NK-92 treated with Interleukin-12 subunit alpha and Interleukin-12 subunit beta, amount 100 ng/mL, for 24 hours (cell line): ENCODE measurements around the gene FAF2.
"Not testable (repeated sequence)": the region's sequence is repeated elsewhere in the genome, so short reads cannot be mapped to it uniquely, and the experiment has no call there.

ENCODE experiments used
- DNase-seq: peaks from one replicate; lab custom pipeline; 2025; lab: John Stamatoyannopoulos, UW

Gene FAF2

GRCh38 chr5:176458904-176459561 lies 10.8 kb downstream of the FAF2 start:
- no peak for DNase-seq

GRCh38 chr5:176461349-176461748 lies 13.2 kb downstream of the FAF2 start:
- DNase-seq = no peak

- DNase-seq = no peak
Observed at GRCh38 chr5:176463113-176463764, 15.1 kb downstream of the FAF2 start.

GRCh38 chr5:176466245-176466871 lies 18.2 kb downstream of the FAF2 start:
- DNase-seq = no peak

GRCh38 chr5:176469296-176469695 lies 21.1 kb downstream of the FAF2 start:
- no peak for DNase-seq

- no peak for DNase-seq
Observed at GRCh38 chr5:176470539-176470938, 22.4 kb downstream of the FAF2 start.

GRCh38 chr5:176471098-176471497 lies 22.9 kb downstream of the FAF2 start:
- no peak for DNase-seq

GRCh38 chr5:176473335-176474006 lies 25.3 kb downstream of the FAF2 start:
- DNase-seq = no peak

GRCh38 chr5:176474476-176474875 lies 26.3 kb downstream of the FAF2 start:
- no peak for DNase-seq

GRCh38 chr5:176481711-176482110 lies 33.5 kb downstream of the FAF2 start:
- DNase-seq = no peak

GRCh38 chr5:176485176-176485575 lies 37.0 kb downstream of the FAF2 start:
- DNase-seq = no peak

- no peak for DNase-seq
Observed at GRCh38 chr5:176486189-176486757, 38.1 kb downstream of the FAF2 start.

- DNase-seq = not testable (repeated sequence)
Observed at GRCh38 chr5:176487160-176487559, 39.0 kb downstream of the FAF2 start.

- no peak for DNase-seq
Observed at GRCh38 chr5:176489077-176489476, 40.9 kb downstream of the FAF2 start.

GRCh38 chr5:176490301-176490700 lies 42.1 kb downstream of the FAF2 start:
- DNase-seq = no peak

- DNase-seq = no peak
Observed at GRCh38 chr5:176491101-176491502, 42.9 kb downstream of the FAF2 start.

GRCh38 chr5:176491901-176492300 lies 43.7 kb downstream of the FAF2 start:
- DNase-seq = no peak

GRCh38 chr5:176492431-176492830 lies 44.2 kb downstream of the FAF2 start:
- no peak for DNase-seq

- no peak for DNase-seq
Observed at GRCh38 chr5:176497852-176498251, 49.7 kb downstream of the FAF2 start.

- DNase-seq = no peak
Observed at GRCh38 chr5:176499273-176499672, 51.1 kb downstream of the FAF2 start.

- no peak for DNase-seq
Observed at GRCh38 chr5:176500511-176500910, 52.3 kb downstream of the FAF2 start.

GRCh38 chr5:176501333-176501732 lies 53.1 kb downstream of the FAF2 start:
- no peak for DNase-seq

GRCh38 chr5:176503496-176503895 lies 55.3 kb downstream of the FAF2 start:
- DNase-seq = no peak
